Measurements from ENCODE around the gene BCL7B.
"Not testable (repeated sequence)": the region's sequence is repeated elsewhere in the genome, so short reads cannot be mapped to it uniquely, and the experiment has no call there.

The BCL7B gene

DNA sequence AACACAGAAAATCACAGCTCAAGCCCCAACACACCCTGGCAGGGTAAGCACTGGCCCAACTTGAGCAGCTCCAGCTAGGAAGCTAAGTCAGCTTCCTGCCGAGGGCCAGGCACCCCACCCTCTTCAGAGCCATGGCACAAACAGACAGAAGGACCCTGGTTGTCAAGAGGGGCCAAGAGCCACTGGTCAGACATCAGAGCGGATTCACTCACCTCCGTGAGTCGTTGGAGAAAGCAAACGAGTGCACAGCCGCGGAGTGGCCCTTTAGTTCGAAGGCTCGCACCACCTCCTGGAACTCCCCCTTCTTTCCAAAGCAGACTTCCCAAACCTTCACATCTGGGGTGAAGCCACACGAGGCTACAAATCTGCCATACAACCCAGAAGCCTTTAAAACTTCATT, 13.5 kb upstream of the BCL7B start:
- DNase-seq = no peak

DNA sequence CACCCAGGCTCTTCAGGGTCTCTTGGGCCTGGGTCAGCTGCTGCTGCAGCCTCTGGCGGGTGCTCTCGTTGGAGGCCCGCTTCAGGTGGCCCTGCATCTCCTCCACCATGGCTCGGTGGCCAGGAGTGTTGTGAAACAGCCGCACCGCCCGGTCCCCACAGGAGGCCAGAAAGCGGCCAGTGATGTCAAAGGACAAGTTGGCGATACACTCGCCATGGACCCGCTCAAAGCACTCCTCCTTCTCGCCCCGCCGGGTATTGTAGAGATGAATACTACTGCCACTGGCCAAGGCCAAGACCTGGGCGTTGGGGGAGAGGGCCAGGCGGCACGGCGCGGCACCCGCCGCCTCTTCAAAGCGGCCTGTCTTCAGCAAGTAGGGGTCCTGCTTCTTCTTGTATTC, 13.0 kb upstream of the BCL7B start:
- DNase-seq = no peak

DNA sequence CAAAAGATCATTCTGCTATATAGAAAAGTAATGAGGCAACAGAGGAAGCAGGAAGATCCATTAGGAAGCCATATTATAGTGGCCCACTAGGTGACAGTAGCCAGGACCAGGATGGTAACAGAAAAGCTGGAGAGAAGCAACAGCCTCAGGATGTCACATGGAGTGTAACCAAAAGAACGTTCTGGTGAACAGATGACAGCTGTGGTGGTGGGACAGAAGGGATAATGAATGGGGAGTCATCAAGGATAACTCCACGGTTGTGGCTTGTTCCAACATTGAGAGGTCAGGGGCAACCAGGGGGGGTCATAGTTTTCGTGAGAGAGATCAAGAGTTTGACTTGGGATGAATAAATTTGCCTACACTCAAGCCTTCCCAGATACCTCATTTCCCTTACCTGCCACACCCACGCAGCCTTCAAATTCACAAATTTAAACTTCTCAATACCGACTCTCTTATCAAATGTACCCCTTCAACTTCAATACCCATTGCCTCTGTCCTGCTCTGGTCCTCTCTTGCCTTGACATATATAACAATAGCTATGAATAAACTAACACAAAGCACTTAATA, 11.6 kb upstream of the BCL7B start:
- no peak for DNase-seq

GRCh38 chr7:73567846-73568685, 10.6 kb upstream of the BCL7B start:
- DNase-seq = no peak

- DNase-seq = no peak
Measured at GRCh38 chr7:73567140-73567539, 9.7 kb upstream of the BCL7B start.

DNA sequence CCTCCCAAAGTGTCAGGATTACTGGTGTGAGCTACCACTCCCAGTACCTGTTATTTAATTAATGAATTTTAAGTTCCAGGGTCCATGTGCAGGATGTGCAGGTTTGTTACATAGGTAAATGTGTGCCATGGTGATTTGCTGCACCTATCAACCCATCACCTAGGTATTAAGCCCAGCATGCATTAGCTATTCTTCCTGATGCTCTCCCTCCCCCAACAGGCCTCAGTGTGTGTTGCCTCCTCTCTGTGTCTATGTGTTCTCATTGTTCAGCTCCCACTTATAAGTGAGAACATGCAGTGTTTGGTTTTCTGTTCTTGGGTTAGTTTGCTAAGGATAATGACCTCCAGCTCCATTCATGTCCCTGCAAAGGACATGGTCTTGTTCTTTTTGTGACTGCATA, 8.9 kb upstream of the BCL7B start:
- DNase-seq = not testable (repeated sequence)

GRCh38 chr7:73565675-73566340, 8.3 kb upstream of the BCL7B start:
- DNase-seq = no peak

DNA sequence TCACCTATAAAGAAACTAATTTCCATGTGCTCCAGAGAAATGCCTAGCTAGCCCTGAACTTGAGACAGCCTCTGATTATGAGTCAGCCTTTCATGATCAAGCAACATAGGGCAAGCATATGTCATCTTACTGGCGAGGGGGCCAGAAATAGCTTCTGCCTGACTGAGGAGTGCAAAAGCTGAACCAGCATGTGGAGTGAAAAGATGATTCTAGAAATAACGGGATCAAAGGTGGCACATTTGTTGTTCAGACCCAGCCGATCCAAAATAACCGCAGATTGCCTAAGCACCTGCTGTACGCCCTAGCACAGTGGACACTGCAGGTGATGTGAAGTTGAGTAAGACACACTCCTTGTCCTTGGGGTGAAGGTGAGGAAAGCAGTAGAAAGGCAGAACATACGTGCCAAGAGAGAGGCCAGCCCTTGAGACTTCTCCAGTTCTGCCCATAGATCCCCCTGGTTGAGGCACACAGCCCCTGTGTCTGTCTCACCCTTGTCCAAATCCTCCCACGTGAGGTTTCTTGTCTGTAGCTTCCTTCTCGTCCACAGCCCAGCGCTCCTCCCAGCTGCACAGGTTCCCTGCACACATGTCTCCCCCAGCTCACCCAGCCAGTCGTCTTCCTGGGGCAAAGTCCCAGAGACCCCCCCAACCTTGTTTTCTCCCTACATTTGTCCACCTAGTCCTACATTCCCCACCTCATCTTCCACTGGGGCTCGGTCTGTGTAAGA, 2.8 kb upstream of the BCL7B start:
- no peak for DNase-seq

- peak; percentile 95 for DNase-seq
Measured at GRCh38 chr7:73557108-73557396, 438 bp downstream of the BCL7B start.

GRCh38 chr7:73556208-73557107, 1.0 kb downstream of the BCL7B start:
- no peak for DNase-seq

DNA sequence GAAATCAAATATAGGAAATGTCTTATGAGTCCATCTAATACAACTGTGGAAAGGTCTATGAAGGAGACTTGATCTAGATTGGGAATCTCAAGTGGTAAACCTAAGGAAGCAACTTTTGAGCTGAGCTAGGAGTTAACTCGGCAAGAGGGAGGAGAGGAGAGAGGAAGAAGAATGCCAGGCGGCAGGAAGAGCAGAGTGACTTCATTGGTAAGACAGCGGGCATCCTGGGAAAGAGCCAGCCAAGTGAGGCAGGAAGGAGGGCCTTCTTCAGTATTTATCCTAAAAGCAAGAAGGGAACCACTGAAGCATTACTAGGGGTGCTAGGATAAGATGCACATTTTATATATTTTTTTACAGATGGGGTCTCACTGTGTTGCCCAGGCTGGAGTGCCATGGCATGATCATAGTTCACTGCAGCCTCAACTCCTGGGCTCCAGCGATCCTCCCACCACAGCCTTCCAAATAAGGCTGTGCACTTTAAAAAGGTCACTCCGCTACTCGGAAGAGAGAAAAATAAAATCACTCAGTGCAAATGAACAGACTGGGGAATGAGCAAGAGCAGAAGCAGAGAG, 2.0 kb downstream of the BCL7B start:
- no peak for DNase-seq

DNA sequence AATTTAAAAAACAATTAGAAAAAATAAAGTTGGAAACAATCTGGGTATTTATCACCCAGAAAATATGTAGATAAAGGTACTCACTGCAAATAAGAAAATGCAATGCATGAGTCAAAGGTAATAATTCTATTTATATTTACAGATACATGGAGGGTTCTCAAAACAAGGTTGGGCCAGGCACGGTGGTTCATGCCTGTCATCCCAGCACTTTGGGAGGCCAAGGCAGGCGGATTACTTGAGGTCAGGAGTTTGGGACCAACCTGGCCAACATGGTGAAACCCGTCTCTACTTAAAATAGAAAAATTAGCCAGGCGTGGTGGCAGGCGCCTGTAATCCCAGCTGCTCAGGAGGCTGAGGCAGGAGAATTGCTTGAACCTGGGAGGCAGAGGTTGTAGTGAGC, 7.4 kb downstream of the BCL7B start:
- DNase-seq = not testable (repeated sequence)

- DNase-seq = no peak
Measured at GRCh38 chr7:73549176-73549575, 8.3 kb downstream of the BCL7B start.

GRCh38 chr7:73547841-73548240, 9.6 kb downstream of the BCL7B start:
- DNase-seq = no peak

DNA sequence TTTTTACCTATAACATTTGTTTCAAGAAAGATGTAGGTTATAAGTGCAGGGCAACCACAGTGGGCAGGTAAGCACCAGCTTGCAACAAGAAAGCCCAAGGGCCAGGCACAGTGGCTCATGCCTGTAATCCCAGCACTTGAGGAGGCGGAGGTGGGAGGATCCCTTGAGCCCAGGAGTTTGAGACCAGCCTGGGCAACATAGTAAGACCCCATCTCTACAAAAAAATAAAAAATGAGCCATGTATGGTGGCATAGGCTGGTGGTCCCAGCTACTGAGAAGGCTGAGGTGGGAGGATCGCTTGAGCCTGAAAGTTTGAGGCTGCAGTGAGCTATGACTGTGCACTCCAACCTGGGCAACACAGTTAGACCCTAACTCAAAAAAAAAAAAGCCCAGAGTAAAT, 12.8 kb downstream of the BCL7B start:
- no peak for DNase-seq

- no peak for DNase-seq
Measured at GRCh38 chr7:73541722-73542121, 15.8 kb downstream of the BCL7B start.

GRCh38 chr7:73539709-73540108, 17.8 kb downstream of the BCL7B start:
- DNase-seq = no peak

- DNase-seq = not testable (repeated sequence)
Measured at GRCh38 chr7:73538510-73538909, 19.0 kb downstream of the BCL7B start.

GRCh38 chr7:73537051-73537450, 20.4 kb downstream of the BCL7B start:
- DNase-seq = no peak

DNA sequence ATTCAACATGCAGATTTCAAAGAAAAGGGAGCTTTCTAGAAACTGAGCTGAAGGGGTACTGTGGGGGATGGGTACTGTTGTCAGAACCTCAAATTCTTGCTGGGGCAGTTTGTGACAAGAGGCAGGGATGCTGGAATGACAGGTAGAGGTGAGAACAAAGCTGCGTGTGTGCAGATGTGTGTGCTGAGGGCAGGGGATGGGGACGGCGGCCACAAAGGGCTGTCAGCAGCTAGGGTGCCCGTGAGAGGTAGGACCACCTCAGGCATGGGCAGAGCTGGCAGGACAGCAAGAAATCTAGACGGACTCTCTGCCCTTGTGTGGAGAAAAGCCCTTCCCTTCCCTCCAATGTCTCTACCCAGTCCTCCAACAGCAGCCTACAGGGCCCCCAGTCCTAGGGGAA, 21.0 kb downstream of the BCL7B start:
- no peak for DNase-seq

DNA sequence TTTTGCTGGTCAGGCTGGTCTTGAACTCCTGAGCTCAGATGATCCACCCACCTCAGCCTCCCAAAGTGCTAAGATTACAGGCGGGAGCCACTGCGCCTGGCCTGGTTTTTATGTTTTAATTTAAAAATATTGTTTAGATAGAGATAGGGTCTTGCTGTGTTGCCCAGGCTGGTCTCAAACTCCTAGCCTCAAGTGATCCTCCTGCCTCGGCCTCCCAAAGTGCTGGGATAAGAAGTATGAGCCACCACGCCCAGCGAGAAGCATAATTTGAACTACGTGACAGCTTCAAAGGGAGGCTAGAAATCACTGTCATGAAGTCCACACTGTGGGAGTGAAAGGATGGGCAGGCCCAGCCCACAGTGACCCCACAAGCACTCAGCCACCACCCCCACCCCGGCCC, 21.6 kb downstream of the BCL7B start:
- DNase-seq = not testable (repeated sequence)

DNA sequence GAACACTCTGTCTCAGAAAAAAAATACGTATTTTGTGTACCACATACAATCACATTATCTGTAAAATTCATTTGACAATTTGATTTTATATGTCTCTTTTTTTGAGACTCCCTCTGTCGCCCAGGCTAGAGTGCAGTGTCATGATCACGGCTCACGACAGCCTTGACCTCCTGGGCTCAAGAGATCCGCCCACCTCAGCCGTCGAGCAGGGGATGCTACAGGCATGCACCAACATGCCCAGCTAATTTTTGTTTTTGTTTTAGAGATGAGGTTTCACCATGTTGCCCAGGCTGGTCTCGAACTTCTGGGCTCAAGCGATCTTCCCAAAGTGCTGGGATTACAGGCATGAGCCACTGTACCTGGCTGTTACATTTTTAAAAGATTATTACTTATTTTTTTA, 23.7 kb downstream of the BCL7B start:
- no peak for DNase-seq

All from eye (tissue), 1 donor.